Chondrocyte (in vitro differentiated cells): Measurements from ENCODE around the gene ARHGAP26. TPM values are rescaled to one million over a fixed set of nuclear protein-coding genes. Genes with fewer than 3 reads are reported as not detected.

ENCODE experiments used
- DNase-seq: peaks from one replicate; pipeline ENCODE4 v3.0.0; 2021; ENCODE audit warnings: mixed read lengths, low spot score
- H3K27ac Mint-ChIP-seq: one replicate; pipeline ENCODE4 v1.8.0; 2021; ENCODE audit warnings: mild to moderate bottlenecking, moderate library complexity, mixed read lengths; ENCODE audit not compliant: unreplicated experiment
- H3K27me3 Mint-ChIP-seq: 2 replicates; pipeline ENCODE4 v1.8.0; 2021; ENCODE audit warnings: low read depth, mixed read lengths
- H3K36me3 Mint-ChIP-seq: 2 replicates; pipeline ENCODE4 v1.8.0; 2021; ENCODE audit warnings: low read depth, mixed read lengths
- H3K4me1 Mint-ChIP-seq: 2 replicates; pipeline ENCODE4 v1.8.0; 2021; ENCODE audit warnings: low read depth, mild to moderate bottlenecking, mixed read lengths
- H3K4me3 Mint-ChIP-seq: one replicate; pipeline ENCODE4 v1.8.0; 2021; ENCODE audit warnings: mild to moderate bottlenecking, moderate library complexity, mixed read lengths; ENCODE audit not compliant: unreplicated experiment
- H3K9me3 Mint-ChIP-seq: 2 replicates; pipeline ENCODE4 v1.8.0; 2021; ENCODE audit warnings: low read depth, mixed read lengths
- total RNA-seq: library from RNA; stranded (reverse); gene quantifications from 3 replicates; pipeline ENCODE4 v1.2.1, GENCODE V29; 2021
- TF ChIP-seq, protein P1 (sequence below): fragments of 200-600 bp; sonication (generic); IDR thresholded peaks from 2 replicates; pipeline ENCODE4 v1.5.0; 2021; ENCODE audit warnings: antibody characterized with exemption, mild to moderate bottlenecking, moderate library complexity

The ARHGAP26 gene
- total RNA-seq, 1 donor from 2014 or later = 16.4 TPM

DNA sequence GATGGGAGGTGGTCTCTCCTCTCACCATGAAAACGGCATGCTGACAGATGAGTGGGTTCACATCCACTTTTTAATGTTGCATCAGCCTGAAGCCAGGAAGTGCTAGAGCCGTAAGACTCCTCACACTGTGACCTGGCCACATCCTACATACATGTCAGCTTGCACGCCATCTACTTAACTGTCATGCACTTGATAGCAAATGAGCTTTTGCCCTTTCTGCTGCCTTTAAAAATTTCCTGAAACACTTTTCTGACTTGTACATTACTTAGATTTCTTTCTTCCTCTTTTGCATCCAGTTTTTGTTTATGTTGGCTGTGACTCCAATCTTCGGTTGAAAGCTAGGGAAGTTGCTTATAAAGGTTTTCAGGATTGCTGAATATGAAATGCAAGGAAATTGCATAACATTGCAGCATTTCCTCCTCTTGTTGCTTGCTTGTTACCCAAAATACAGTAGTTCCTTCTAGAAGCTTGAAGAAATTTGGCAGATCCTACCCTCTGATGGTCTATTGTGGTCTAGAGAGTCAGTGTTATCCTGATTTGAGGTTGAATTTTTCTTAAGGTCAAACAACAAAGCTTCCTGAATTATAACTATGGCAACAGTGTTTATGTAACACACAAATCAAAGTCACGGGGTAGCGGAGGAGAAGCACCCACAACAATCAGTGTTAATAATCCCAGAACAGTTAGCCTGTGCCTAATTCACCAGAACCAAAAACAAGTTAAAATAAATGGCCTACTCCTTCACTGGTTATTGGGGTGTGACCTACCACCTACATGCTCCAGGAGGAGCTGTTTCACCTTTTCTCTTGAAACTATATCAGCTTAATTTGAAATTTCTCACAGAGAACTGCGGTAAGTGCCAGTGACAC, 232.5 kb downstream of the ARHGAP26 start:
- Mint-ChIP-seq H3K36me3 (peaks cover 3% of the 10 kb centered on the region), H3K27me3 (no peaks in the 10 kb centered on the region), H3K4me1 (peaks cover 27% of the 10 kb centered on the region), H3K9me3 (no peaks in the 10 kb centered on the region), H3K4me3 (peak overlapping the region; percentile 14), H3K27ac (peak overlapping the region; percentile 94)
- no peak for DNase-seq
- TF ChIP-seq, protein P1, sequence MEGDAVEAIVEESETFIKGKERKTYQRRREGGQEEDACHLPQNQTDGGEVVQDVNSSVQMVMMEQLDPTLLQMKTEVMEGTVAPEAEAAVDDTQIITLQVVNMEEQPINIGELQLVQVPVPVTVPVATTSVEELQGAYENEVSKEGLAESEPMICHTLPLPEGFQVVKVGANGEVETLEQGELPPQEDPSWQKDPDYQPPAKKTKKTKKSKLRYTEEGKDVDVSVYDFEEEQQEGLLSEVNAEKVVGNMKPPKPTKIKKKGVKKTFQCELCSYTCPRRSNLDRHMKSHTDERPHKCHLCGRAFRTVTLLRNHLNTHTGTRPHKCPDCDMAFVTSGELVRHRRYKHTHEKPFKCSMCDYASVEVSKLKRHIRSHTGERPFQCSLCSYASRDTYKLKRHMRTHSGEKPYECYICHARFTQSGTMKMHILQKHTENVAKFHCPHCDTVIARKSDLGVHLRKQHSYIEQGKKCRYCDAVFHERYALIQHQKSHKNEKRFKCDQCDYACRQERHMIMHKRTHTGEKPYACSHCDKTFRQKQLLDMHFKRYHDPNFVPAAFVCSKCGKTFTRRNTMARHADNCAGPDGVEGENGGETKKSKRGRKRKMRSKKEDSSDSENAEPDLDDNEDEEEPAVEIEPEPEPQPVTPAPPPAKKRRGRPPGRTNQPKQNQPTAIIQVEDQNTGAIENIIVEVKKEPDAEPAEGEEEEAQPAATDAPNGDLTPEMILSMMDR = peak; percentile 82

- Mint-ChIP-seq H3K27ac (peak overlapping the region; percentile 94), H3K4me3 (no peak overlapping the region), H3K4me1 (peaks cover 28% of the 10 kb centered on the region), H3K36me3 (peaks cover 3% of the 10 kb centered on the region), H3K9me3 (no peaks in the 10 kb centered on the region), H3K27me3 (no peaks in the 10 kb centered on the region)
- TF ChIP-seq, protein P1 = peak; percentile 52
- no peak for DNase-seq
These were observed 233.1 kb downstream of the ARHGAP26 start for GRCh38 chr5:143003328-143003636.

DNA sequence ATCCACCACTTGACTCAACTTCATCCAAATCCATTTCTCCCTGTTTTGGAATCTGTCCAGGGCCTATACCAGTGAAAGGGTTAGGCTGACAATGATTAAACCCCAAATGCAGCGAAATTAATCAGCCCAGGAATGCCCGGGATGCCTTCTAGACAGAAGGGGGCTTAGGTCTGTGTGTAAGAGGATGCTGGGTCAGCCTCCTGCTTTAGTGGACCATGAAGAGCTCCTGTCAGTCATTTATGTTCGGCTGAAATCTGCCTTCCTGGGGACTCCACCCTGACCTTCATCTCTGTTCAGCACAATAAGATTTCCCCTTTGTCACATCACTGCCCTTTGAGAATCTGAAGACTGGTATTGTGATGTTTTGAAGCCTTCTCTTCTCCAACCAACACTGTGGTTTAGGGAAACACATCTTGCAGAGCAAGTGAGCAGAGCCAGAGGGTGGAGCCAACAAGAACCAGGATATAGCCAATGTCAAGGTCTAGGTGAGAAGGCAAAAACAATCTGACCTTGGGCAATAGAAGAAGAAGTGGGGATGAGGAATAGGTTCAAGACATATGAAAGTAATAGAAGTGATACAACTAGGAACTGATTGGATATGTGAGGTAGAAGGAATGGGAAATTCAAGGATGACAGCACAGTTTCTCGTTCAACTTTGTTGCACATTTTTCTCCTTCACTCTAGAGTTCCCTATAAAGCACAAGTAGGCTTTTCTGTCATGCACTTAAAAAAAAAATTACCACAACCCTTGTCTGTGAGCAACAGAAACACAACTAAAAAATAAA, 234.4 kb downstream of the ARHGAP26 start:
- H3K27me3 Mint-ChIP-seq = no peaks in the 10 kb centered on the region
- H3K9me3 Mint-ChIP-seq = no peaks in the 10 kb centered on the region
- TF ChIP-seq, protein P1 = no peak
- H3K36me3 Mint-ChIP-seq = peaks cover 3% of the 10 kb centered on the region
- peak overlapping the region; percentile 11 for H3K27ac Mint-ChIP-seq
- H3K4me1 Mint-ChIP-seq = peaks cover 38% of the 10 kb centered on the region
- DNase-seq = no peak
- no peak overlapping the region for H3K4me3 Mint-ChIP-seq

DNA sequence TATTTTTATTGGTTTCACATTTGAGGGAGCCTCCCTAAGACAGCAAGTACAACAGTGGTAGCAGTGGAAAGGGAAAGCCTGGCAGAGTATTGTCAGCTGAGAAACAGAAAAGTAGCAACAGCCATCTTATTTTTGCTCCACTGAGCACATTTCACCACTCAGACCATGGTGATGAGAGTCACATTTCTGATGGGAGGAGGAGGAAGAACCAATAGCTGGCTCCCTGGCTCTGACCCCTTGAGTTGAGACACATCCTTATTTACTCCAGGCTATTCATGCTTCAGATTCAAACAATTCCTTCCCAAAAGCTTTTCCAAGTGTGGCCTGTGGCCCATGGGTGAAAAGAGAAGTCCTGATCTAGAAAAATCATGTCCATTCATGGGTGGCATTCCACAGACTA, 236.3 kb downstream of the ARHGAP26 start:
- Mint-ChIP-seq H3K4me1 (peaks cover 38% of the 10 kb centered on the region), H3K4me3 (no peak overlapping the region), H3K27me3 (no peaks in the 10 kb centered on the region), H3K36me3 (no peaks in the 10 kb centered on the region), H3K27ac (no peak overlapping the region), H3K9me3 (no peaks in the 10 kb centered on the region)
- TF ChIP-seq, protein P1 = no peak
- DNase-seq = no peak

GRCh38 chr5:143008032-143008431, 237.9 kb downstream of the ARHGAP26 start:
- H3K4me3 Mint-ChIP-seq = no peak overlapping the region
- DNase-seq = no peak
- no peak overlapping the region for H3K27ac Mint-ChIP-seq
- no peaks in the 10 kb centered on the region for H3K27me3 Mint-ChIP-seq
- TF ChIP-seq, protein P1 = no peak
- peaks cover 31% of the 10 kb centered on the region for H3K4me1 Mint-ChIP-seq
- no peaks in the 10 kb centered on the region for H3K36me3 Mint-ChIP-seq
- H3K9me3 Mint-ChIP-seq = no peaks in the 10 kb centered on the region
